Stimulated activated CD4-positive, alpha-beta T cell treated with anti-CD3 and anti-CD28 coated beads, TNF-alpha, amount 100 ng/mL, for 1 hour (primary cell): ENCODE results near the gene RNF115.
"Not testable (repeated sequence)": the region's sequence is repeated elsewhere in the genome, so short reads cannot be mapped to it uniquely, and the experiment has no call there.

ENCODE experiments used
- DNase-seq, 3 donors: peaks; one replicate each; pipeline ENCODE4 v3.0.0-alpha.2; 2020; ENCODE audit warnings: low read depth in 3 of 3, low spot score in 1 of 3

The RNF115 gene

DNA sequence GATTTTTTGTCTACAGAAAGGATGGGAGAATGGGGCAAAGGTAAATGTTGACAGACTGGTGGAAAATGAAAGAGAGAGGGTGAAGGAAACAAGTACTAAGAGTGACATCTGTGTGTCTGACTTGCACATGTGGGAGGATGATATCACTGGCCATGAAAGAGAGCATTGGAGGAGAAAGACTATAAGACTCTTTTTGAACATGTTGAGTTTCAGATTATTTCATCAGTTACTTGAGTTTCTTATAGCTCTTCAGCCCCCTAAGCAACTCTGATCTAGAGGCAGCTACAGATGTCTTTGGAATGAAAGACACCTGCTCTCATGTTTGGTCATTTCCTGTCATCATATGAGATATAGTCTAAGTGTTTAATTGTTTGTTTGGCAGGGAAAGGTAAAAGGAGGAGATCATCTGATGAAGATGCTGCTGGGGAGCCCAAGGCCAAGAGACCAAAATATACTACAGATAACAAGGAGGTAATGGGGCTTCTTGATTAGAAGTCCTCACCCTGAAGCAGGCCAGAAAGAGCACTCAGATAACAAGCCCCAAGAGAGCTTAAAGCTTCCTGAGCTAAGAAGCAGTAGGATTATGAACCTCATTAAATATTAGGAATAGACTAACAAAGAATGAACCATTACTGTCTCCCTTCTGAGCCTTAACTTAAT, 4.6 kb upstream of the RNF115 start:
- no peak for DNase-seq

DNA sequence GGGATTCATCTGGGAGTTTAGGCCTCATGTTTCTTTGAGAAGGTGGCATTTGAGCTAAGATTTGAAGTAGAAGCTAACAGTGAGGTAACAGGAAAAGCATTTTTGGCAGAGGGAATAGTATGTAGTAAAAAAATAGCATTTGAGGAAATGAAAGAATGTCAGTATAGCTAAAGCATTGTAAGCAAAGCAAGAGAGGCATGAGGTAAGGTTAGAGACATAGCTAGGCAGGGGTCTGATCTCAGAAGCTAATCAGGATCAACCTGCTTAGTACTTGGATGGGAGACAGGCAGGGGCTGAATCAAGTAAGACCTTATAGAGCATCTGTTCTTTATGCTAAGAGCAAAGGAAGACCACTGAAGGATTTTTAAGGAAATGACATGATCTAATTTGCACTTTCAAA, 4.1 kb upstream of the RNF115 start:
- DNase-seq: no peak

DNA sequence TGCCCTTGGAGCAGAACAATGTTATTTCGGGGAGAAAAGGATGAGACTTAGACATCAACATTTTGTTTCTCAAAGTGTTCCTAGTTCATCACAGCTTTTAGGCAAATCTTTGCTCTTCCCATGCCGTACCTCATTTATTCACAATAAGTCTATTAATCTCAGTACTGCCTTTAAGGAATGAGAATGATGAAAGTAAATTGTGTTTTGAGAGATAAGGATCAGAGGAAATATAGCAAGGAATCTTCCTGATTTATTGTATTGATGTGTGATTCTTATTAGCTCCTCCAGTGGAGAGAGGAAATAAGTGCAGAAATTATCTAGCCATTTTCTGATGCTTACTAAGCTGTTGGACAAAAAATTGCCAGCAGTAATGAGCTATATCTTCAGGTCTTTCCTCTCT, 2.1 kb upstream of the RNF115 start:
- DNase-seq: no peak

DNA sequence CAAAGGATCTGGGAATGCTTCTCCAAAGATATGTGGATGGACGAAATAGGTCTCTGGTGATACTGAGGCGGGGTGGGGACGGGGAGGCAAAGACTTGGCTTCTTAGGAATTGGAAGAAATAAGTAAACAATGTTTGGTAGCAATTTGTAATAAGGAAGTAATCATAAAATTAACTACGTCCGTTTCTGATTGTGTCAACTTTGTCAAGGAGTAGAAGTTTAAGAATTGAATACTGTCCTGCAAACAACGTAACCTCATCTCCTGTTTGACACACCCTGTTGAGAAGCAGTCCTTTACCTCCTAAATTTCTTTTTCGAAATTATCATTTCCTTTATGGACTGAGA, 576 bp upstream of the RNF115 start:
- DNase-seq: no peak

DNA sequence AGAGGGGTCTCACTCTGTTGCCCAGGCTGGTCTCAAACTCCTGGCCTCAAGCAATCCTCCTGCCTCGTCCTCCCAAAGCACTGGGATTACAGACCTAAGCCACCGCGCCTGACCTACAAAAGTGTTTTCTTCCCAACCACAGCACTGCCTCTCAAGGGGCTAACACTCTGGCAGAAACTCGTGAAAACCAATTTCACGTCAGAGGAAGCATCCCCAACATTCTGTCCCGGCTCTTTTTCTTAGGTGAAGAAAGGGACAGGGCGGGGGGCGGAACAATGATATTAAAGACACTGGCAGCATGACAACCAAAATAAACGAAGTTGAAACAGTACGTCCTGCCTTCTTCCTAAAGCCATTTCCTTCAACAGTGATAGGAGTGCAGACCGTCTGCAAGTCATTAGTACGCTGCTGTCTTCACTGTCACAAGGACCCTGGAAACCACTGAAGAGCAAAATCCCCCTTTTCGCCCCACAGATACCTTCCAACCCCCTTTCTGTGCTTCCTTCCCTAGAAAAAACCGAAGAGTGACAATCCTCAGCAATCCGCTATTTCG, 1.0 kb downstream of the RNF115 start:
- not testable (repeated sequence) for DNase-seq

DNA sequence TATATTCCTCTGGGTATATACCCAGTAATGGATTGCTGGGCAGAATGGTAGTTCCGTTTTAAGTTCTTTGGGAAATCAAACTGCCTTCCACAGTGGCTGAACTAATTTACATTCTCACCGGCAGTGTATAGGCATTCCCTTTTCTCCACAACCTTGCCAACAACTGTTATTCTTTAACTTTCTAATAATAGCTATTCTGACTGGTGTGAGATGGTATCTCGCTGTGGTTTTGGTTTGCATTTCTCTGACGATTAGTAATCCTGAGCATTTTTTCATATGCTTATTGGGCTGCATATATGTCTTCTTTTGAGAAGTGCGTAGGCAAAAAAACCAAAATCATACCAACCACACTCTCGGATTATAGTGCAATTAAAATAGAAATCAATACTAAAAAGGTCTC, 5.8 kb downstream of the RNF115 start:
- DNase-seq: not testable (repeated sequence)

DNA sequence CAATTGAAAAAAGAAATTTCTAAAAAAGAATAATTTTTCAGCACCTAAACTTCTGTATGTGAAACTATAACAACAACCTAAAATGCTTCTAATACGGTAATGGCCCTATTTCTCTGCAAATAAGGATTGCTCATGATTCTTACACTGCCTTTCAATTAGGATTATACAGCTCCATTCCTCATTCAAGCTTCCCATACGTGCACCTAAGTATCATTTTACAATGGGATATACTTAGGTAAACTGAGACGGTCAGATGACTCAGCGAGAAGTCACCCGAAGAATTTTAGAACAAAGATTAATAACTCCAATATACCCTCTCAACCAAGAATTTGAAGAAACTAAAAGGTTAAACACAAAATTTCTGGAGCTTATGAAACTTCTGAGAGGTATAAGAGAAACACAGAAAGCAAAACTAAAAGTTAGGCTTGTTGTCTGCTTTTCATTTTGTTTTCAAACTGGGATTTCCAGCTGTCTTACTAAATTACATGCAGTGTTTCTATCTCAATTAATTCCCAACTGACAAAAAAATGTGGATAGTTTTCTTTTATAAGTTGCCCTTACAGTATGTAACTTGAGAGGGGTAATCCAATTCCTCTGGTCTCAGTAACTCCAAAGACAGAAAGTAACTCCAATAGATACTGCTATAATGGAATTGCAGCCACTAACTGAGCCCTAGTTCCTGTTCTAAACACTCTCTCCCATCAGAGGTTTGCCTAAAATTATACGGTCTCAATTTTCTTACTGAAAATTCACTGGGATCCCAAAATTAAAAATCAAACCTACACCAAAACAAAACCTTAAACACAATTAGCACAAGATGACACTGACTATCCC, 10.7 kb downstream of the RNF115 start:
- DNase-seq: not testable (repeated sequence)

DNA sequence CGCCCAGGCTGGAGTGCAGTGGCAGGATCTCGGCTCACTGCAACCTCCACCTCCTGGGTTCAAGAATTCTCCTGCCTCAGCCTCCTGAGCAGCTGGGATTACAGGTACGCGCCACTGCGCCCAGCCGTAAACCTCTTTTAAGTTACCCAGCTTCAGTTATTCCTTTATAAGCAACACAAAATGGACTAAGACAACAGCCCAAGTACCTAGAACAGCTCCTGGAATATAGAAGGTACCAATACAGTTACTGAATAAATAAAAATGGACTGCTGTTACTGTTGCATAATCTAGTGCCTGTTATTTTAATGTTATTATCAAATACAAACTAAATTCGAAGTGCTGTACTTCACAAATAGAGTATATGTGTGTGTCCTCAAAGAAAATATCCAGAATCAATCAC, 17.1 kb downstream of the RNF115 start:
- DNase-seq: no peak

DNA sequence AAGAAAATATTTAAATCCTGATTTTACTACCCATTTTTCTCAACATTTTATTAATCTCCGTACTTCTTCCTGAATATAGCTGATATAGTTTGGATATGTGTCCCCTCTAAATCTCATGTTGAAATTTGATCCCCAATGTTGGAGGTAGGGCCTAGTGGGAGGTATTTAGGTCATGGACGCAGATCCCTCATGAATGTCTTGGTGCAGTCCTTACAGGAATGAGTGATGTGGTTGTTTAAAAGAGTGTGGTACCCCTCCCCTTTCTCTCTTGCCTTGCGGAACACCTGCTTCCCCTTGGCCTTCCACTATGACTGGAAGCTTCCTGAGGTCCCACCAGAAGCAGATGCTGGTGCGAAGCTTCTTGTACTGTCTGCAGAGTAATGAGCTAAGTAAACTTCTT, 17.5 kb downstream of the RNF115 start:
- DNase-seq: no peak

DNA sequence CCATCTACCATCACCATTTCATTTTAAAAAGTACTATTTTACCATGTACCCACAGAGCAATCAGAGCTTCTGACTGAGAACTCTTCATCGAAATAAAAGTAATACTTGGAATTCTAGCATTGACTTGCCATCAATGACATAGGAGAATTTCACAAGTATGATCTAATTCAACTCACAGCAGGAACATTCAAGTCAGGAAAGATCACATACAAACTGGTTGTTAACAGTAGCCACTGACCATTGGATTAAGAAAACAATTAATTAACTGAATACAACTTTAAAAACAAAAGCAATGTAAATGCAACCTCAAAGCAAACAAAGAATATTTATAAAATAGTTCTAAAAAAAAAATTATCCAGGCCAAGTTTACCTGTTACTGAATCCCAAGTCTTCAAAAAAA, 18.8 kb downstream of the RNF115 start:
- no peak for DNase-seq

DNA sequence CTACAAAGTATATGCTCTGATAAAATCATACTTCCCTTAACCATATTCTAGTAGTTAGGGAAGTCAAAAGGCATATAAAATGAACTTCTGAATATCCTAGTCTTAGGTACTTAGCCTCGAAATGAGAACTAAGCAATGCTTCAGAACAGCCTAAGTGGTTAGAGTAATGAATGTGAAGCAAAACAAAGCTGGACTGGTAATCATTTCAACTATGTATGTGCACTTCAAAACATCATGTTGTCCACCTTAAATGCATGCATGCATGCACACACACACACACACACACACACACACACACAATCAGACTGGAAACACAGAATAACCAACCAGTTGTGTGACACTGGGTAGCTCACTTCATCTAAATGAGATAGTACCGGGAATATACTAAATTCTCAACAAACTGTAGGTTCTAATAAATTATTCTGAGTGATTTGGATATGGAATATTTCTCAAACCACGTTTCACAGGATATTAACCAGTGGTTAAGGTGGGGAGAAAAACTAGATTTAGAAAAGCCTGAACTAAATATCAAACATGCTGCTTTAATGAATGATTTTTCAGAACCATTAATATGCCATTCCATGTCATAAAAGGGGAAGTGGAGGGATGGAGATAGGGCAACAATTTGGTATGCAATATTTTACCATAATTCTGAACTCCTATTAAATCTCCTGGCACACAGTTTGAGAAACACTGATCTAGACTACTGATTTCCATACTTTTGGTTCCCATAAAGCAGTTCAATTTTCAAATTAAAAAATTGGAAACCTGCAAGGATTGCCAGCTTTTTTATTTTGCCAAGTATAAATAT, 19.5 kb downstream of the RNF115 start:
- no peak for DNase-seq

DNA sequence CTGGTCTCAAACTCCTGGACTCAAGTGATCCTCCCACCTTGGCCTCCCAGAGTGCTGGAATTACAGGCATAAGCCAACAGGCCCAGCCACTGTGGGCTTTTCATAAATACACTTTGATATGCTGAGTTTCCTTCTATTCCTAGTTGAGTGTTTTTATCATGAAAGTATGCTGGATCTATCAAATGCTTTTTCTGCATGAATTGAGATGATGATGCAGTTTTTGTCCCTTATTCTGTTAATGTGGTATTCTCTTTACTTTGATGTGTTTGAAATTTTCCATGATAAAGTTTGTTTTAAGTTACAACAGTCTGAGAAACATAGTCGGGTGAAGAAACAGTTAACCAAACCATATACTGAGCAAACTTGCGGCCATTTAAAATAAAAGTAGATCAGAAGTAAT, 24.1 kb downstream of the RNF115 start:
- no peak for DNase-seq

DNA sequence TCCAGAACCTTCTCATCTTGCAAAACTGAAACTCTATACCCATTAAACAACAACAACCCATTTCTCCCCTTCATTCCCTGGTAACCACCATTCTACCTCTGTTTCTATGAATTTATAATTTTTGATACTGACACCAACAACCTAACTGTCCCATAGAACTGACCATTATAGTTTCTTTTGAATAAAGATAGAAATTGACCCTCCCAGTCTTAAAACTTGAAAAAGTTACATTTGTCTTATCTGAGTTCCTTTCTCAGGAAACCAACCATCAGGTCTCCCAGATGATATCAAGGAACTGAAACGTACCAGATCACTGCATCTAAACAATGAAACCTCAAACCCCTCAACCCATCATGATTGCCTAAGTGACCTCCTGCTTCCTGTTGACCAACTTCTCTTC, 27.1 kb downstream of the RNF115 start:
- no peak for DNase-seq

DNA sequence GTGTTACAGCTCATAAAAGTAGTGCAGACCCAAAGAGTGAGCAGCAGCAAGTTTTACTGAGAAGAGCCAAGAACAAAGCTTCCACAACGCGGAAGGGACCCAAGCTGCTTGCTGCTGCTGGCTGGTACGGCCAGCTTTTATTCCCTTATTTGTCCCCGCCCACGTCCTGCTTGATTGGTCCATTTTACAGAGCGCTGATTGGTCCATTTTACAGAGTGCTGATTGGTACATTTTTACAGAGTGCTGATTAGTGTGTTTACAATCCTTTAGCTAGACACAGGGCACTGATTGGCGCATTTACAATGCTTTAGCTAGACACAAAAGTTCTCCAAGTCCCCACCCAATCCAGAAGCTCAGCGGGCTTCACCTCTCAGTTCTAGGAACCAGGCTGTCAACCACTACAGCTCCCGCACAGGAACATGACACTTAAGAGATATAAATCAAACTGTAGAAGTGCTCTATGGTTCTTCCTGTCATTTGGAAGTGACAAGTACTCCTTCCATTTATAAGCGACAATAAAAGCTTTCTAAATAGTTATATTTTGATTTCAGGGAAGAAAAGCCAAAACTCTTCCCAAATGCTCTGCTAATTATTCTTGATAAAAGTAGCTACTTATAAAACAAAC, 28.5 kb downstream of the RNF115 start:
- no peak for DNase-seq

DNA sequence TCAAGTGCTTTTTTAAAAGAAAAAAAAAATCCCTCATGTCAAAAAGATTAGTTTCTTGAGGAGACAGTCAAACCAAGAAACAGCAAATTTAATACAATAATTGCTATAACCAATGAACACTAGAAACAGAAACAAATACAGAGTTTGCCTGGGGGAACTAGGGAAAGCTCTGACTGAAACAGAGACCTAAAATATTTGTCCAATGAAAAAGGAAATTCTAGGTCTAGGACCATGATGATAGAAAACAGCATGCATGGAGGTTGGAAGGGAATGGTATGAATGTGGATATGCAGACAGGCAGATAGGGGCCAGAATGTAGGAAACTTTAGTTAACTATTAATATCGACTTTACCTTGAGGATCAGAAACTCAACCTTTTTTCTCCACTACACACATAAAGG, 31.4 kb downstream of the RNF115 start:
- DNase-seq: no peak

DNA sequence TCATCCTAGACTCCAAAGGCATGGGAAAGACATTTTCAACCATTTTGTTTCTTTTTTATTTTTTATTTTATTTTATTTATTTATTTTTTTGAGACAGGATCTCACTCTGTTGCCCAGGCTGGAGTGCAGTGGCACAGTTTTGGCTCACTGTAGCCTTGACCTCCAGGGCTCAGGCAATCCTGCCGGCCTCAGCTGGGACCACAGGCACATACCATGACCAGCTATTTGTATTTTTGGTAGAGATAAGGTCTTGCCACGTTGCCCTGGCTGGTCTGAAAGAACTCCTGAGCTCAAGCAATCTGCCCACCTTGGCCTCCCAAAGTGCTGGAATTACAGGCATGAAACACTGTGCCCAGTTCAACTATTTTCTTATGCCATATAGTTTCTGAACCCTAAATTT, 32.0 kb downstream of the RNF115 start:
- DNase-seq: not testable (repeated sequence)

DNA sequence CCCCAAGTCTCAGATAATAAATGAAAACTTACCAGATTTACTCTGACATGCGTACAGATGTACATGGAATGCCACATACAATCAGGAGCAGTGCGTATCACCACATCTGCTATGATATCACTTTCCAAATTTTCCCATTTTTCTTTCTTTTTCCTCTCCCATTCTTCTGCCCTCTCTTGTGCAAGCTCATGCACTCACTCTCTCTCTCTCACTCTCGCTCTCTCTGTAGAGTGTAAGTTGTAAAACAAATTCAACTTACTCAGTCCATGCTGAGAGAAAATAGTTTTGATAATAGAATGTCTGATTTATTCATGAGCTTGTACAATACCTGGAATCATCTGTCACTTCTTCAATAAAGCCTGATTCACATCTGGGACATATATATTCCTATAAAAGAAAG, 35.3 kb downstream of the RNF115 start:
- DNase-seq: no peak

DNA sequence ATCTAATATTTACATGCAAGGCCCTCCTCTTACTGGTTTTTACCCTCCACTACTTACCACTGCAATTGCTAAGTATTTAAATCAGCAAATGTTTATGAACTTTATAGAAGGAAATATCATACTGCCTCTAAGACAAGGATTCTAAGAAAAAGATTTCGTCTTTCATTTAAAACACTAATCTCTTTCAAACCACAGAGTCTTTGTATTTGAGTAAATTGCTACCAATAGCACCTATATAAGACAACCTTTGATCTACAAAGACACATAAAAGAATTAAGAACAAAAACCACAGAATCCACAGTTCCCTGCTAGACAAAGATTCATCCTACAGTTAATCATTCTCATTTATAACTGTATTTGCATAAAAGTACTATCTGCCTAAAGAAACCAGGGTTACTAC, 37.6 kb downstream of the RNF115 start:
- no peak for DNase-seq

DNA sequence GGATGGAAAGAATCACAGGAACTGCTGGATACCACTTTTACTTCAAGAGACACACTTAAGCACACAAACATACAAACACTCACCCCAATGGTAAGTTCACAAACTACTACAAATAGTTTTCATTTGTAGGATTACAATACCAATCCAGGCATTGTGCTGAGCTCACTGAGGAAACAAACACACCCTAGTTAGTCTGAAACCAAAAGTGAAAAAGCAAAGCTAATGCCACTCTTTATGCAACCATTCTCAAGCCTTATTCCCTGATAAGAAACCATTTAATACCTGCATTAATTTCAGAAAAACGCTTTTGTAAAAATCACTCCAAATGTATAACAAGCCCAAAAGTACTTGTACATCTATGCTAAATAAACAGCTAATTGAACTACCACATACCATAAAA, 38.3 kb downstream of the RNF115 start:
- DNase-seq: no peak

DNA sequence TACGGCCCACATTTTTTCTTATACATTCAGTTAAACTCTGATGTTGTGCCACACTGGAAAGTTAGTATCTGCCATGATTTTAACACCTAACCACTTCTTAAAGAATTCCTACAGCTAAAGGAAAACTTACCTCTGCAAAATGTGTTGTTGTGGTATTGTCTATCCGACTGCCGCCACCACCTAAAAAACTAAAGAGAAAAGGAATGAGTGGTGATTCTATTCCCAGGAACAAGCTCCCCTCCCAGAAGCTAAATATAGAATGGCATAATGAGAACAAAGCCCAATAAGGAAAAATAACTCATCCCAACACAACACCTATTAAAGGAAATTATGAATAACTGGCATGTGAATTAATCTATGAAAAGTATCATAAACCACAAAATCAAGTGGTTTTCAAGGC, 39.5 kb downstream of the RNF115 start:
- no peak for DNase-seq
